Suprapubic skin (tissue), 4 donors: Measurements from ENCODE around the gene TAF1B. TPM values are rescaled to one million over a fixed set of nuclear protein-coding genes. Genes with fewer than 3 reads are reported as not detected.

Experiments
- DNase-seq, 2 donors: peaks; one replicate each; pipeline ENCODE4 v3.0.0-alpha.2; 2019; ENCODE audit warnings: low spot score in 2 of 2
- H3K27ac ChIP-seq: fragments of 200-600 bp; sonication (generic); one replicate; pipeline ENCODE4 v1.5.1; 2019
- H3K27me3 ChIP-seq: fragments of 200-600 bp; sonication (generic); one replicate; pipeline ENCODE4 v1.5.1; 2019
- H3K36me3 ChIP-seq: fragments of 200-600 bp; sonication (generic); one replicate; pipeline ENCODE4 v1.5.1; 2019
- H3K4me1 ChIP-seq: fragments of 200-600 bp; sonication (generic); one replicate; pipeline ENCODE4 v1.5.1; 2019
- H3K4me3 ChIP-seq: fragments of 200-600 bp; sonication (generic); one replicate; pipeline ENCODE4 v1.5.1; 2019; ENCODE audit warnings: mild to moderate bottlenecking
- H3K9me3 ChIP-seq: fragments of 200-600 bp; sonication (generic); one replicate; pipeline ENCODE4 v1.5.1; 2019
- EP300 ChIP-seq: sonication (generic); formaldehyde crosslinking; IDR thresholded peaks from one replicate; pipeline ENCODE4 v1.6.1; 2017; ENCODE audit warnings: antibody characterized with exemption
- POLR2A ChIP-seq, 2 donors: fragments of 450-650 bp; IDR thresholded peaks; one replicate each; pipeline ENCODE4 v1.6.1; 2017; ENCODE audit warnings: antibody characterized with exemption in 2 of 2, mild to moderate bottlenecking in 2 of 2, moderate library complexity in 2 of 2
- POLR2AphosphoS5 ChIP-seq, 3 donors: sonication (generic); formaldehyde crosslinking; IDR thresholded peaks; one replicate each; pipeline ENCODE4 v1.6.1; 2017; ENCODE audit warnings: antibody characterized with exemption in 3 of 3
- WGBS: methylation state at CpG from one replicate; pipeline ENCODE4 v1.1.5; 2018; 5-methylcytosine and 5-hydroxymethylcytosine counted together
- total RNA-seq, 4 donors: library from RNA; depleted of rRNA; stranded (reverse); fragments of >200 nt; gene quantifications; one replicate each; pipeline ENCODE4 v1.1.0, GENCODE V29; 2016
- TF ChIP-seq, protein P1 (sequence below), 2 donors: fragments of 200-600 bp in 1 of 2; fragments of 450-650 bp in 1 of 2; sonication (generic) in 1 of 2; IDR thresholded peaks; one replicate each; pipeline ENCODE4 v1.5.1; 2016 to 2019; ENCODE audit warnings: antibody characterized with exemption in 2 of 2, mild to moderate bottlenecking in 1 of 2, moderate library complexity in 1 of 2

Gene TAF1B
- total RNA-seq, 4 donors from 2014 or later = 12.7 to 24.0 (median 18.0) TPM

DNA sequence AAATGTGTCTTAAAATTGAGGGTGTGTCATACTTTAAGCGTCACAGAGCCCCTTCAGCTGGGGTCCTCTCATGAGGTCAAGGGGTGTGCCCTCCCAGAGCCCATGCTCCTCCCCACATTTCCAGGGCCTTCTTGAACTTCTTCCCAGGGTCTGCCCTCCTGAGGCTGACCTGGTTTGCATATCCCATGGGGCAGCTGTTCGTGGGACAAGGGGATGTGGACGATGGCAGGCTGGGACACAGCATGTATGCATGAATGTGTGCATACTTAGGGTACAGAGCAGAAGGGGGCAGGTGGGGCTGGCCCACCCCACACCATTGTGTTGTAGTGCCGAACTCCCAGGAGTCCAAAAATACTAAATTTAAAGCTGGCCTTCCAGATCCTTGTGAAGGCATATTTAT, 46.2 kb upstream of the TAF1B start:
- Histone ChIP-seq H3K36me3 (no peaks in the 10 kb centered on the region), H3K9me3 (no peaks in the 10 kb centered on the region), H3K27ac (peak overlapping the region; percentile 92), H3K4me3 (no peak overlapping the region), H3K4me1 (peaks cover 57% of the 10 kb centered on the region), H3K27me3 (no peaks in the 10 kb centered on the region)
- TF ChIP-seq POLR2AphosphoS5 (IDR thresholded peaks at IDR 0.05) (no peak), POLR2A (IDR thresholded peaks at IDR 0.05) (no peak), EP300 (no peak)
- TF ChIP-seq, protein P1, sequence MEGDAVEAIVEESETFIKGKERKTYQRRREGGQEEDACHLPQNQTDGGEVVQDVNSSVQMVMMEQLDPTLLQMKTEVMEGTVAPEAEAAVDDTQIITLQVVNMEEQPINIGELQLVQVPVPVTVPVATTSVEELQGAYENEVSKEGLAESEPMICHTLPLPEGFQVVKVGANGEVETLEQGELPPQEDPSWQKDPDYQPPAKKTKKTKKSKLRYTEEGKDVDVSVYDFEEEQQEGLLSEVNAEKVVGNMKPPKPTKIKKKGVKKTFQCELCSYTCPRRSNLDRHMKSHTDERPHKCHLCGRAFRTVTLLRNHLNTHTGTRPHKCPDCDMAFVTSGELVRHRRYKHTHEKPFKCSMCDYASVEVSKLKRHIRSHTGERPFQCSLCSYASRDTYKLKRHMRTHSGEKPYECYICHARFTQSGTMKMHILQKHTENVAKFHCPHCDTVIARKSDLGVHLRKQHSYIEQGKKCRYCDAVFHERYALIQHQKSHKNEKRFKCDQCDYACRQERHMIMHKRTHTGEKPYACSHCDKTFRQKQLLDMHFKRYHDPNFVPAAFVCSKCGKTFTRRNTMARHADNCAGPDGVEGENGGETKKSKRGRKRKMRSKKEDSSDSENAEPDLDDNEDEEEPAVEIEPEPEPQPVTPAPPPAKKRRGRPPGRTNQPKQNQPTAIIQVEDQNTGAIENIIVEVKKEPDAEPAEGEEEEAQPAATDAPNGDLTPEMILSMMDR (IDR thresholded peaks at IDR 0.05) = no peak
- WGBS = 77% methylated on average over 4 of the region's 4 CpGs
- DNase-seq = peak in 1 of 2 donors; percentile 60

DNA sequence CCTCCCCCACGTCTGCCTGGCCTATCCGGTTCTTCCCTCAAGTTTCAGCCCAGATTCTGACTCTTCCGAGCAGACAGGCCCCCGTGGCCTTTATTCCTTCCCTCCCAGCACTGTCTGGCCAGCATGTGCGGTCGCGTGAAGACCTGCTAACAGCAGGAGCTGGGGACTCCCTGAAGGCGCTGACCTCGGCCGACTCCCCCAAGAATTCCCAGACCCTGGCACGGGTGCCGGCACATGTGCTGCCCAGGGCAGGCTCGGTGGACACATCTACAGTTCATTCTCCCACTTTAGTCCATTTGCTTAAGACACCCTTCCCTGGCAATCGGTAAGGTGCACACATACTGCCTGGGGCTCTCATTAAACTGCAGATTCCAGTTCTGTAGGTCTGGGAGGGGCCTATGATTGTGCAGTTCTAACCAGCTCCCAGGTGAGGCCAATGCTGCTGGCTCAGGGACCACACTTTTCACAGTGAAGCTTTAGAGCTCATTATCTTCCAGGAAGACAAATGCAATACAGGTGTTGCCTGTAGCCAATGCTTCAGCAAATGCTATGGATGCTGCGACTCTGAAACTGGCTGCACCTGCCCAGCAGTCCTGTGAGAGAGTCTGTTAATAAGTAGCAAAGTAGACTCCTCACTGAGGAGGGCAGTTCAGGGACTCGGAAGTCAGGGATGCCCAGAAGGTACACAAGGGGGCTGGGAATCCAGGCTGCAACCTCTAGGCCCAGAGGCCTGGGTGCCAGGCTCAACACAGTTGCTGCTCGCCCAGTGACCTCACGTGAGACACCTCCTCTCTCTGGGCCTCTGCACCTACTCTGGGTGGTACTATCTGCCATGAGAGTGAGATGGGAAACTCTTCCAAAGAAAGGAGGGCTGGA, 45.4 kb upstream of the TAF1B start:
- H3K4me1 ChIP-seq = peaks cover 60% of the 10 kb centered on the region
- peak overlapping the region; percentile 92 for H3K27ac ChIP-seq
- peak in 1 of 2 donors; percentile 72 for DNase-seq
- H3K27me3 ChIP-seq = no peaks in the 10 kb centered on the region
- WGBS = 54% methylated on average over 18 of the region's 18 CpGs
- TF ChIP-seq, protein P1 (IDR thresholded peaks at IDR 0.05) = no peak
- TF ChIP-seq EP300 = no peak
- no peak for TF ChIP-seq POLR2AphosphoS5 (IDR thresholded peaks at IDR 0.05)
- TF ChIP-seq POLR2A (IDR thresholded peaks at IDR 0.05) = no peak
- H3K4me3 ChIP-seq = no peak overlapping the region
- H3K36me3 ChIP-seq = no peaks in the 10 kb centered on the region
- no peaks in the 10 kb centered on the region for H3K9me3 ChIP-seq

DNA sequence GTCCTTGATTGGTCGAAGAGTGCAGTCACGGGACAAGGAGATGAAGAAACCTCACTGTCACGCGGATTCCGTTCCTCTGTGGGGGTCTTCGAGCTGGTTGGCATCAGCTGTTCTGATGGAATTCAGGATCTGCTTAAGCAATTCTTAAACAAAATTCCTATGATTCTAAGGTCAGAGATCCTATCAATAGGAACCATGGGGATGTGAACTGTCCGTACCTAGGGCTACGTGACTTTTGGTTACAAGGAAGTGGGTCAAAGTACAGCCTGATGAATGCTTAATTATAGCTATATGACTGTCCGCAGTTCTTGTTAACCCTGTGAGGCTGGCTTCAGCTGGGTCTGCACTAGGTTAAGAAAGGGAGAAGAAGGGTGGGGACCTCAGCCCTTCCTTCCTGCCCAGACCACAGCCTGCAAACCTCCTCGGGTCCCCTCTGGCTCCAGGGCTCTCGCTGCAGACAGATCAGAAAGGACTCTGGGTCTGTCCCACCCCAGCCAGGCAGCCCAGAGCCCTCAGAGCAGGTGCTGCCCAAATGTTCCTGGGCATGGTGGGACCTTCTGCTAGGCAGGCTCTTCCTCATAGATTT, 44.2 kb upstream of the TAF1B start:
- Histone ChIP-seq H3K4me3 (no peak overlapping the region), H3K27ac (peak overlapping the region; percentile 92), H3K4me1 (peaks cover 67% of the 10 kb centered on the region)

DNA sequence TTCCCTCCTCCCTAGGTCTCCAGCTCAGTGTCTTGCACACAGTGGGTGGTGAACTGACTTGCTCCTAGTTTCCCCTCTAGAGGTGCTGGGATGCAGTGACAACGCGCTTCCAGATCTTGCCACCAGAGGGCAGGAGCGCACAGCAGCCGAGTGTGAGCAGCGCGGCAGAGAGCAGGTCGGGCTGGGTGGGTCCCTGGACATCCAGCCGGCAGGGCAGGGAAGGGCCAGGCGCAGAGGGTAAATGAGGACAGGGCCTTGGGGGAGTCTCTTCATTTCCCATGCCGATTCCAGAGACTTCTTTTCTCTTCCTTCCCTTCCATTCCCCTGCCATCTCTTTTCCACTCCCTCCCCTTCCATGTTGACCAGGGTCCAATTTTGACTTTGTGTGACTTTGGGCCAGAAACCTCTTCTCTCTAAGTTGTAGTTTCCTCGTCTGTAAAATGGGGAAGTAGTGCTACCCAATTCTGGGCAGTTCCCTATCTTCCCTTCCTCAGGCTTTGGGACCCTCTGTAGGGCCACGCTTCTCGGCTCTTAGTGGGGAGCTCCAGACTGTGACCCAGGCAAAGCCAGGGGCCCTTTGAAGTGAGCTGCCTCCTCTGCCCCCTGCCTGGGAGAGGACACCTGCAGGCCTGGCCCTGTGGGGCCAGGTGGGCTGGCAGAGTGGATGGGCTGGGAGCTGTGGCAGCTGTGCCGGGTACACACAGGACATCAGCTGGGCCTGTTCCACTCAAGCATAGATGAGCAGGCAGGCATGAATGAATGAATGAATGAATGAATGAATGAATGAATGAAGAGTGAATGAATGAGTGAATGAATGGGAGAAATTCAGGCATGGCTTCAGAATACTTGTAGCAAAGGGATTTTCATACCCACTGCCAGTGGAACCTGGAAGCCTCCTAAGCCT, 43.3 kb upstream of the TAF1B start:
- 21% methylated on average over 14 of the region's 14 CpGs for WGBS
- Histone ChIP-seq H3K27ac (peak overlapping the region; percentile 92), H3K4me3 (no peak overlapping the region), H3K4me1 (peaks cover 67% of the 10 kb centered on the region), H3K27me3 (no peaks in the 10 kb centered on the region), H3K9me3 (no peaks in the 10 kb centered on the region), H3K36me3 (no peaks in the 10 kb centered on the region)
- peak; percentile 91 to 94 for DNase-seq
- TF ChIP-seq, protein P1 (IDR thresholded peaks at IDR 0.05) = peak; percentile 97
- peak in 1 of 3 donors; percentile 12 for TF ChIP-seq POLR2AphosphoS5 (IDR thresholded peaks at IDR 0.05)
- no peak for TF ChIP-seq EP300

More for the DNA sequence above, 44.2 kb upstream of the TAF1B start:
- 82% methylated on average over 10 of the region's 11 CpGs for WGBS
- no peaks in the 10 kb centered on the region for H3K27me3 ChIP-seq
- TF ChIP-seq EP300 = no peak
- no peak for TF ChIP-seq POLR2AphosphoS5 (IDR thresholded peaks at IDR 0.05)
- no peak for TF ChIP-seq POLR2A (IDR thresholded peaks at IDR 0.05)
- TF ChIP-seq, protein P1 (IDR thresholded peaks at IDR 0.05) = no peak
- DNase-seq = peak in 1 of 2 donors; percentile 64
- no peaks in the 10 kb centered on the region for H3K36me3 ChIP-seq
- H3K9me3 ChIP-seq = no peaks in the 10 kb centered on the region
